ENCODE measurements around the gene RAPGEF5.

Gene RAPGEF5

DNA sequence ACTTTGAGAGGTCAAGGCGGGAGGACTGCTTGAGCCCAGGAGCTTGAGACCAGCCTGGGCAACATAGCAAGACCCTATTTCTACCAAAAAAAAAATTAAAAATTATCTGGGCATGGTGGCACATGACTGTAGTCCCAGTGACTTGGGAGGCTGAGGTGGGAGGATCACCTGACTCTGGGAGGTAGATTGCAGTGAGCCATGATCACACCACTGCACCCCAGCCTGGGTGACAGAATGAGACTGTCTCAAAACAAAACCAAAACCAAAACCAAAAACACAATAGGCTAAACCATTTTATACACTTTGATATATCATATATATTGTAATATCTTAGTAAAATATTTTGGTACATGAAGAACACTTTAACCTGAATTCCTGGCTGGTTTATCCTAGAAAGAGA, 101.6 kb downstream of the RAPGEF5 start:
- DNase-seq: no peak

DNA sequence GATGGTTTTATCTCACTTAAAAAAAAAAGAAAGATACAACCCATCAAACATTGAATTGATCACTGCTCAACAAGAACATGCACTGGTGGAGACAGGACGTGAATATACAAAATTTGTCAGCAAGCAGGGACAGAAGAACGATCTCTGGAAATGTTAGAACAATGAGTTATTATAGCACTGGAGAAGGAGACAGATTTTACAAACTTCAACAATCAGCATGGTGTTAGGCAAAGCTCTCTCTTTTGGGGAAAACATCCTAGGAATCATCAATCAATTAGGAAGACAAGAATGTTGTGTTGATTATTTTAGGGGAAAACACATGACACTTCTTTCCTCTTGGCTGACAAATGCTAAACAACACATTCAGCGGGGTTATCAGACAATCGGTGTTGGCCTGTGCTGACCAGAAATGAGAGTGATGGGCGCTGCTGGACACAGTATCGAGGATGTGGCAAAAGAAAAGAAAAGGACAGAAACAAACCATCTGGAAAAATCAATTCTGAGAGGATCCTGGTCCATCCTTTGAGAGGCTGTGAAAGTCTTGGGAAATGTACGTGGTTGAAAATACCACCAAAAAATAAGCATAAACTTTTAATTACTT, 103.9 kb downstream of the RAPGEF5 start:
- no peak for DNase-seq

DNA sequence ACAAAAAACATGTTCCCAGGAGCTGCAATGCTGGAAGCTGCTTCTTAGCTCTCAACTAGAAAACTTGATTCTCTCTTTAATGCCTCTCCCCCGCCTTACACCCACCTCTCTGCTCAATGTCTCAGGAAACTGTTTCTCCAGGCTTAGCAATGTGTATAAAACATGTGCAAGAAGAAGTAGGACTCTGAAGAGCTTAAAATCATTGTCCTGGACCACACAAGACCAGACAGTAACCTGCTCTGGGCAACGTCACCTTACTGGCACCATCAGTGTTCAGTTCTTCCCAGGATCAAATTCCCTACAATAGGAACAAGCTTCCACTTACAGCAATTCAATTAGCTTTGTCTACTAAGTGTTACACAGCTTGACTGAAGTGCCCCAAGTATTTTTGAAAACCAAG, 104.9 kb downstream of the RAPGEF5 start:
- DNase-seq: no peak

GRCh38 chr7:22251281-22251680, 105.7 kb downstream of the RAPGEF5 start:
- no peak for DNase-seq

GRCh38 chr7:22250390-22250789, 106.6 kb downstream of the RAPGEF5 start:
- no peak for DNase-seq

GRCh38 chr7:22248111-22248809, 108.7 kb downstream of the RAPGEF5 start:
- no peak for DNase-seq

GRCh38 chr7:22241805-22242390, 115.1 kb downstream of the RAPGEF5 start:
- DNase-seq: no peak

DNA sequence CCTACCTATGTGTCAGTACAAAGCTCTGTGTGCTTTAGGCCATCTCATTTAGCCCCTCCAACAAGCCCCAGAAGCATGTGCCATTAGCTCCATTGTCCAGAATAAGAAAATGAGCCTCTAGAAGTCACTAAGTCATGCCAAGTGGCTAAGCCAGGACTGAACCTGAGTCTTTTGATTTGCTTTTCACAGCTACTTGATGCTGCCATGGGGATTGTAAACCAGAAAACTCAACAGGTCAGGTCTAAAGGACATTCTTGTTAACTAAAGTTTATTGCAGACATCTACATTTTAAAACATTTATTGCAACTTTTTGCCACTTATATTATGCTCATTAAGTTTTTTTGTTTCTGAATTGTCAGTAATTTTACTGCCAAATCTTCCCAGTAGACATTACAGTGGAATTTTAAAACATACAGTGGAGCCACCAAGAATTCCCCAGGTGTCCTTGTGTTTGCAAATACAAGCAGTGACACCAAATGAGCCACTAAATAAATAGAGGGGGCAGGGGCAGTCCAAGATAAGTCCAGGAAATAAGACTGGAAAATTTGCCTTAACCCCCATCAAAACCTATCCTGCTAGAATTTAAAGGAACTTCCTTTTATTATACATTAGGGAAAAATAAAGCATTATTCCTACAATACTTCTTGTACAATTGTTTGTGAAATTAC, 115.9 kb downstream of the RAPGEF5 start:
- no peak for DNase-seq

- DNase-seq: no peak
These were observed 118.3 kb downstream of the RAPGEF5 start for GRCh38 chr7:22238354-22239311.

- no peak for DNase-seq
These were observed 121.8 kb downstream of the RAPGEF5 start for GRCh38 chr7:22235134-22235533.

DNA sequence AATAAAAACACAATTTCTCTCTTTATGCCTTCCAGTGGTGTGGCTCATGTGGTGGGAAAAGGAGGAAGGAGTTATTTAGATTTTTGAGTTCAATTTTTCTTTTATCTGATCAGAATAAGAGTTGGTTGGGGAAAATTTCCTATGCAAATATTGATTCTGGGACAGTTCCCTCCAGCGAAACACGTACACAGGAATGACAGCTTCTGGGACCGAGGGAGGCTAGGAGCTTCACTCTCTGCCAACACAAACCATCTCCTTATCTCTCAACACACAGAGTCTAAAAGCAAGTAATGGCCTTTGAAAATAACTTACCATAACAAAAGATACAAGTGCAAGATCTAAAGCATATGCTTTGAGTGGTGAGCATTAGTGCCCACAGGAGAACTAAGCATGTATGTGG, 122.7 kb downstream of the RAPGEF5 start:
- DNase-seq: no peak

GRCh38 chr7:22231806-22232205, 125.1 kb downstream of the RAPGEF5 start:
- DNase-seq: no peak

GRCh38 chr7:22231141-22231540, 125.8 kb downstream of the RAPGEF5 start:
- DNase-seq: no peak

- no peak for DNase-seq
These were observed 126.7 kb downstream of the RAPGEF5 start for GRCh38 chr7:22230238-22230637.

DNA sequence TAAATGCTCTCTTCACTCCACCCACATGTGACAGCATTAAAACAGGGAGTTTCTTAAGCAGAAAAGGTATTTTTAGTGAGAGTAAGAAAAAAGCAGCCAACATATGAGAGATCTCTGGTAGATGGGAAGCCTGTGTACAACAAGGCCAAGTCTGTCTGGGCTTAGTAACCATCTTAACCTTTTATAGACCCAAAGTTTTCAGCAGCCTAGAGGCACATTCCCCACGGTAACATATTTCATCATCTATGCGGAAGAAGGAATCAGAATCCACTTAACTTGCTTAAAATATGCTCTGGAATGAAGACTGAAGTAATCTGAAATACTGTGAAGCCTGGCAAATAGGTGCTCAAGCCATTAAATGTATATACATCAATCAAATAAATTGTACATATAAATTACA, 127.8 kb downstream of the RAPGEF5 start:
- no peak for DNase-seq

- no peak for DNase-seq
These were observed 133.1 kb downstream of the RAPGEF5 start for GRCh38 chr7:22223807-22224206.

DNA sequence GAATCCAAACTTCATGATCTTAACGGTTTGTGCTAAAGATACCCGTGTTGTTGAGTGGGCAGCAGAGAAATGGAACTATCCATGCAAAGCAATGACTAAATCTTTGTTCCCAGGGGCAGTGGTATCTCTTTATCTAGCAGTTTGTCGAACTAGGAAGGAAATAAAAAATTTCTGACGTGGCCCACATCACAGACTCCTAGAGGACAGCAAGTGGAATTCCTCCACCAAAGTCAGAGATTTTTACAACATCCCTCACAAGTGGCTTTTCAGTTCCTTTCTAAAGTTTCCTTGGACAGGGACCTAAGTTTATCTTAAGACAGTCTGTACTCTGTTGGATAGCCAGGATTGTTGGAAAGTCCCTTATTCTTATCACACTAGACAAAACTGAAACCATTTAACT, 136.0 kb downstream of the RAPGEF5 start:
- DNase-seq: no peak

DNA sequence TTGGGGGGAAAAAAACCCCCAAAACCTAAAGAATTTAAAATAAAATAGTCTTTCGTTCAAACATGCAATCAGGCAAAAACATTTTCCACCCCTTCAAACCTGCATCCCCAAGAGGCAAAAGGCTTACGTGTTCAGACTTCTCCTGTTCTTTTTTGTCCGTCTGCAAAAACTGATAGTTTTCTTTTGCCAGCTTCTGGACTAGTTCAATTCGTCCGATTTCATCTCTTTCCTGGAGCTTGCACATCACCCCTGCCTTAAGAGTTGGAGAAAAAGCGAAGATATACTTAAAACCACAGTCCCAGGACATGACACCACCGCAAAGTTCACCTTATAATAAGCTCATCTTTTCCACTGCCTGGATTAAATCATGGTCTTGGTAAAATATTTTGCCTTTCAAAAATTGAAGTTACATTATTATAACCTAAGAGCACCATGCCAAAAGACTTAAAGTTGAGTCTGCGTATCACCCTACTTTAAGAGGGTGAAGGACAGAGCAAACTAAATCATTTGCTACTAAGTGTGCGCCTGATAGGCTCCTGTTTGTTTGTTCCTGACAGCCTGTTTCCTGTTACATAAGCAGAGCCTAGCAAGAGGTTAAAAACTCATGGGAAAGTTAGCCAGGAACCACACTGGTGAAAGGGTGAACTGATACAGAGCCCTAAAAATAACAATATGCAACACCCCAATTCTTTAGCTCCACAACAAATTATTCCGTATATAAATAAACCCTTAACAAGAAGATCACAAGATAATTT, 137.0 kb downstream of the RAPGEF5 start:
- DNase-seq: no peak

DNA sequence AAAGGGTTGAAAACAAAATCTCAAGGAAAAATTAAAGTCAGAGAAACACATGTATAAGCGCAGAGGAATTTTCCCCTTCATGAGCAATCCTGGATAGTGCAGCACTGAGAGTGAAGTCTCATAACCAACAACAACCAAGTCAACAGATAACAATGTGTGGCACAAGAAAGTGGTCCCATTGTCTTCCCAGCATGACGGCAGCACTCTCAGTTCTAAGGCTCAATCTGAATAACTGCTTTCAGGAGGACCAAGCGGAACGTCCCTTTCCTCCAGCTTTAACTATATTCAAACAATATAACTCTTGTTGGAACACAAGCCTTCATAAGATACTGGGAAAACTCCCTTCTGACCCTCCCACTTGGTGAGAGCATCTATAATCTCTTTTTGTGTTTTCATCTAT, 137.9 kb downstream of the RAPGEF5 start:
- DNase-seq: no peak

DNA sequence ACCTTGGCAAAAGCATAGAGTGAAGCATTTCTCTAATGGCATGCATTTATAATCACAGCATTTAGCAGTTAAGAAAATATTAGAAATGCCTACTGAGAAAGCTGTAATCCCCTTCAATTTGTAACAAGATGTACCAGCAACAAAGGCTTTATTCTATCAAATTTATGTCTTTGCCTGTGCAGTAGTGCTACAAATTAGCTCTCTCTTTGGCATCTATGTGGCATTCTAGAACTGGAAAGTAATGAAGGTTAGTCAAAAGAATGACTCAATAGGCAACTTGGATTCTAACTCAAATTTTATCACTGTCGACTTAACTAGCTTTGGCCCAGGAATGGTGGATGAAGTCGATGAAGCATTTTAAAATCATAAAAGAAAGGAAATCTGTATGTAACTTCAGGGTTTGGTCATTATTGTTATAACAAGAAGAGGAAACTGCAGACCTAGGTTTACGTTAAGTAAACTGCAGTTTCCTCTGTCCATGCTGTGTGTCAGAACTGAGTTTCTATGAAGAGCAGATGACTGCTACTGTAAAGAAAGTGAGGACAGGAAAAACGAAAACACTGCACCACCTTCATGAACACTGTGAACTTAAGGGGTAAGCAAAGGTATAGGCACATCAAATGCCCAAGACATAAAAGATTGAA, 140.0 kb downstream of the RAPGEF5 start:
- no peak for DNase-seq

GRCh38 chr7:22216309-22216708, 140.6 kb downstream of the RAPGEF5 start:
- no peak for DNase-seq

DNA sequence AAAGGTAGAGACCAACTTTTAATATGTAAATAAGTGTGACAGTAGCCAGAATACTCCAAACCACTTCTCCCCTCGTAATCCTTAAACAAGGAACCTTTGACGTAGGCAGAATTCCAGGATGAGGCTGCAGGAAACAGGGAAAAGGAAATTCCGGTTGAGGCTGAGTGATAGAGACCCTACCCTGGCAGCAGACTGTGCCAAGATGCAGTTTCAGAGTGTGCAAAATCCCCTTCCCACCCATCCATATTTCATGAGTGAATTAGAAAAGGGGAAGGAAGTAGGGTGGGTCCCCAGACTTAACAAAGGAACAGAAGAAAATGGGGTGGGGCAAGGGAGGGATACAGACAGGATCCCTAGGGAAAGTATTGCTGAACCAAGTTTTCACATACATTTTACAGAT, 143.0 kb downstream of the RAPGEF5 start:
- DNase-seq: no peak
